Stimulated activated CD8-positive, alpha-beta memory T cell treated with anti-CD3 and anti-CD28 coated beads, Interleukin-7, amount 100 ng/mL, for 4 hours (primary cell): ENCODE results near the gene WWC2.
A peak's percentile ranks its signal among the peaks of the same experiment; 100 is the strongest.

Source experiments
- DNase-seq, 2 donors: peaks; one replicate each; pipeline ENCODE4 v3.0.0-alpha.2; 2020; ENCODE audit warnings: low read depth in 2 of 2

The WWC2 gene

GRCh38 chr4:183098723-183099536 is at the start of gene WWC2:
Gene WWC2 (plus strand): TSS chr4:183099257. CDS start chr4:183099492, 235 bp downstream.
- peak; percentile 5 to 64 for DNase-seq

- DNase-seq: no peak
Observed at GRCh38 chr4:183053681-183054080, 45.4 kb upstream of the WWC2 start.

DNA sequence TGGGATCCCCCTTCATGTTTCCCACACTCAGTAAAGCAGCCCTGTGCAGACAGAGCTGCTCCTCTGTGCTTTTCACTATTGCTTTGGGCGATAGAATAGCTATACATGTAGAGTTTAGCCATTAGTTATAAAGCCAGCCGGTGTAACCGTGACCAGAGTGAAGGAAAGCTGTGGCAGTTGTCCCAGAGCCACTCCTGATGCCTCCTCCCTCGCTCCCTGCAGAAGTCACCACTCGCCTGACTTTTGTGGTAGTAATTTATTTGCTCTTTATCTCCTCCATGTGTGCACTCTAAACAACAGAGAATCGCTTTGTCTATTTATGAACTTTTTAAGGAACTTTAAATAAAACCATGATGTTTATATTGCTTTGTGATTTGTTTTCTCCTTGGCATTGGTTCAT is 41.8 kb upstream of the WWC2 start:
- no peak for DNase-seq

DNA sequence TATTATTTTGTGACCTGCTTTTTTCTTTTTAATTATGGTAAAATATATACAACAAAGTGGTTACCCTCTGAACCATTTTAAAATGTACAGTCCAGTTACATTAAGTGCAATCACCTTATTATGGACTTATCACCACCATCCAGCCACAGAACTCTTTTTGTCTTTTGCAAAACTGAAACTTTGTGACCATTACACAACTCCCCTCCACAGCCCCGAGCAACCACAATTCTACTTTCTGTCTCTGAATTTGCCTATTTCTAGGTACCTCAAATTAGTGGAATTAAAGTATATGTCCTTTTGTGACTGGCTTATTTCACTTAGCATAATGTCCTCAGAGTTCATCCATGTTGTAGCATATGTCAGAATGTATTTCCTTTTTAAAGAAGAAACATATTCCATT is 39.3 kb upstream of the WWC2 start:
- no peak for DNase-seq

DNA sequence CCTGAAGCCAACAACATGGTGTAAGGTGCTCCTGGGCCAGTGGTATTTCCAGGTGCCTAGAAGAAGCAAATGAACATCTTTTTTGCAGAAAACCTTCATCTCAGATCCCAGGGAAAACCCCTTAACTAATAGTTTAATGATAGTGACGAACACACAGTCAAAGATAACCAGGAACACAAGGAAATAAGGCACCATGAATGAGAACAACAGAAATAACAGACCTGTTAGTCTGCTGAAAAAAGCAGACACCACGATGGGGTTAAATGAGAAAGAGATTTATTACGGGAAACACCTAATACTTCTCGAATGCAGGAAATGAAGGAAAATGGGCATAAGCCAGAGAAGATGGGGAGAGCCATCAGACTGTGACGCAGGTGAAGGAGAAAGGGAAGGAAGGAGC is 30.6 kb upstream of the WWC2 start:
- no peak for DNase-seq

DNA sequence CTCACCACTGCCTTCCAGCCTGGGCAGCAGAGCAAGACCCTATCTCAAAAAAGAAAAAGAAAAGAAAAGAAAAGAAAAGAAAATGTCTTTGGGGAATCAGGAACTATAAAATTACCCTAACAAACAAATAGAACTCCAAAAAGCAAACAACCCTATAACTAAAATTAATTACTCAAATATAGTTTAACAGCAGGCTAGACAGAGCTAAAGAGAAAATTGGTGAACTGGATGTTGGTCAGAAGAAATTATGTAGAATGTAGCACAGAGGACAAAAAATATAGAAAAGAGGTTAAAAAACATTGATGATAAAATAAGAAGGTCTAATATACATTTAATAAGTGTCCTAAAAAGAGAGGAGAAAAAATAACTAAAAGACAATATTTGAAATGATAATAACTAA is 27.8 kb upstream of the WWC2 start:
- no peak for DNase-seq

- no peak for DNase-seq
Observed at GRCh38 chr4:183072176-183072575, 26.9 kb upstream of the WWC2 start.

DNA sequence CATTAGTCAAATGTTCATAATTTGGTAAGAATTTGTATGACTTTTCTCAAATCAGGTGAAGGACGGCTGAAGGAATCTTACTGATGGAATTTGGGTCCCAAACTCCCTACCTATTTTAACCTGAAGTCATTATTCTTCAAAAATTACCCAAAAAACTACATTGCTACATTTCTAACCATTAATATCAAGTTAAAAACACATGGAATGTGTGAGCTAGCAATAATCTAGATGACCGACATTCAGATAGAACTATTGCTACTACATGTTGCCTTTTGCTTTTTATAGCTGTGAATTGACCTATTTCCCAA is 25.3 kb upstream of the WWC2 start:
- no peak for DNase-seq

DNA sequence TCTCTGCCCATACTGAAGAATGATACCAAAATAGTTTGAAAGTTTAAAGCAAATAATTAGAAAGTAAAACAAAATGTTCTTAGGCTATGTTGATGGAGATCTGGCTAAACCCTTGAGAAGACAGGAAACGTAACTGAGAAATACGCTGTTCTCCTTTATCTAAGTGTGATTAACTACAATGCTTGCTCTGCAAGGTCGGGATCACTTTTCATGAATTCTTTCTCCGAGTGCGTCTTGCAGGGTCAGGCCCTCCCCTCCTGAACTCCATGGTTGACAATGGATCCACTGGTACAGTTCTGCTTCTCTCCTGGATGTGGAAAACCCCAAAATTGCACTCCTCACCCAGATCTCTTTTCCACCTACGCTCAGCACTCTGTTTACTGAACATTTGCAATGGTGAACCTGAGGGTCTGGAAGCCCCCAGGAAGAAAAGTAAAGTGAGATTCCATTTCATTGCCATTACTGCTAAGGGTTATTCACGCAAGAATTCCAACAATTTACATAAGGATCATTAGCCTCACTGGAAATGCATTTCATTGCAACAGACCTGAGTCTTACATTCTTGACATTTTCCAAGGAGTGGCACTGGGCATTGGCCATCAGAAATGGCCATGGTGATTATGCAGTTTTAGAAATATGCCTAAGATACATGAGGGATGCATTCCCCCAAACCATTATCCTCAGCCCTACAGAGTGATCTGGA is 24.6 kb upstream of the WWC2 start:
- DNase-seq: no peak

- DNase-seq: no peak
Observed at GRCh38 chr4:183078634-183079033, 20.4 kb upstream of the WWC2 start.

DNA sequence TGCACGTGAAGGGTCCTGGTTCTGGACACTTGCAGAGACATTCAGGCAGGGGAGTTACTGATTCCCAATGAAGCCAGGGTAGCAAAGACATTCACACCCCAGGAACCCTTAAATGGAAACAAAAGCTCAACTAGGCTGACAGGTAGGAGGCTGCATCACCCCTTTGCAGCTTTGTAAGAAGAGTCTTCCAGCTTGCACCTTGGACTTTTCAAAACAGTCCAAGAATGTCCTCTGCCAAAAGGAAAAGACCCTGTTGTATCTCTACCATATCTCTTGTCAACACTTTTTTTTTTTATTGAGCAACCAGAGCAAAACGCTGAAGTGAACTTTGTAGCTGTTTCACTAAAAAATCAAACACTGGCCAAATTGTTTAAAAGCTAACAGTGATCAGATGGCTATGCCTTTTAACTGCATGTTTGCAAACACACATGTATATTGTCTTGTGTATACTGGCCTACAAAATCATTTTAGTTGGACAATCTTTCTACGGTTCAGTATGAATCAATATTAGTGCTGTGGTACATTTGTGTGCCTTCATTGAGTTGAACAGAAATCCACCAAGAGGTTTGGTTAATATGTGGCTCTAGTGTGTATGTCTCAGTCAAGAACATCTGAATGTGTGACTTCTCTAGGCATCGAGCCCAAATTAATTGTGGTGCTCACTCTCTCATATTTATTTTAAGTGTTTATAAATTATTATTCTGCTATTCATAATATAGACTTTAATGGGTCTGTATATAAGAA is 18.5 kb upstream of the WWC2 start:
- DNase-seq: no peak

GRCh38 chr4:183081116-183081469 is 18.0 kb upstream of the WWC2 start:
- DNase-seq: no peak

GRCh38 chr4:183082053-183082452 is 17.0 kb upstream of the WWC2 start:
- no peak for DNase-seq

DNA sequence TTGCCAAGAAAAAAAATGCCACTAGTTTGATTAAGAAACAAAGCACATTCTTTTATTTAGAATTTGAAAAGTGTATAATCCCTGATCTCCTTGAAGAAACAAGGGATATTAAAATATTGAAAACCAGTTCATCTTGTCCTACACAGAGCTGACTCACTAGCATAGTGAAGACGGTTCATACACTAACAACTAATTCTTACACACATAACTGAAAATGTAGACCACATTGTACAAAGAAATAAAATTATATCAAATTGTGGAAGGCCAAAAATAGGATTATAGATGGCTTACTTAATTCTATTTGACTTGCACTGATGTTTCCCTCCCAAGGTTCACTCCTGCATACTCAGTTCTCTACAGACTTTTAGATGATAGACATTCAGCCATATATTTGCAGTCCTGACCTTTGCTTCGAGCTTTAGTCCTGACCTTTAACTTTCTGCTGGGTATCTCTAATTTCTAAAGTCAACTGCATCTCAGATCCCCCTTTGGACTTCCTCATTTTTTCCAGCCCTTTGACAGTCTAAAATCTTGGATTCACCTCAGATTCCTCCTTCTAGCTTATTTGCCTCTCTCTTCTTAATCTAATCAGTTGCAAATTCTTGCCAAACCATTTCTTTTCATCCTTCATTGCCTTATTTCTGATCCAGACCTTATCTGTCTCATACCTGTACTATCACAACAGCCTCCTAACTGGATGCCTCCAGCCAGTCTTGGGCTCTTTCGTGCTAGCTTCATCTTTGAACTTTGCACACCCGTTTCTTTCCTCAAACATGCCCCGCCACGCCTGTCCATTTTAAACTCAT is 4.5 kb upstream of the WWC2 start:
- DNase-seq: no peak

DNA sequence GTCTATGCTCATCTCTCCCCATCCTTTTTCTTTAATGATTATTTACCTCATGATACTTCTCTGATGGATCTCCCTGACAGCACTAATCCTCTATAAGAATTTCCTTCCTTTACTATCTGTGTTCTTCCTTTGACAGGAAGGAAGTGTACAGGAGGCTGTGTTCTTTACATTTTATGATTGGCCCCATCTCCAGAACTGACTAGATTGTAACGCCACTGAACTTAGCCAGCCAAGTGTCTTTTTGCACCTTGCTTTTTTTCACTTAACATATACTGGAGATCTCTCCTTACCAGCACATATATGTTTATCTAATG is 3.9 kb upstream of the WWC2 start:
- no peak for DNase-seq

DNA sequence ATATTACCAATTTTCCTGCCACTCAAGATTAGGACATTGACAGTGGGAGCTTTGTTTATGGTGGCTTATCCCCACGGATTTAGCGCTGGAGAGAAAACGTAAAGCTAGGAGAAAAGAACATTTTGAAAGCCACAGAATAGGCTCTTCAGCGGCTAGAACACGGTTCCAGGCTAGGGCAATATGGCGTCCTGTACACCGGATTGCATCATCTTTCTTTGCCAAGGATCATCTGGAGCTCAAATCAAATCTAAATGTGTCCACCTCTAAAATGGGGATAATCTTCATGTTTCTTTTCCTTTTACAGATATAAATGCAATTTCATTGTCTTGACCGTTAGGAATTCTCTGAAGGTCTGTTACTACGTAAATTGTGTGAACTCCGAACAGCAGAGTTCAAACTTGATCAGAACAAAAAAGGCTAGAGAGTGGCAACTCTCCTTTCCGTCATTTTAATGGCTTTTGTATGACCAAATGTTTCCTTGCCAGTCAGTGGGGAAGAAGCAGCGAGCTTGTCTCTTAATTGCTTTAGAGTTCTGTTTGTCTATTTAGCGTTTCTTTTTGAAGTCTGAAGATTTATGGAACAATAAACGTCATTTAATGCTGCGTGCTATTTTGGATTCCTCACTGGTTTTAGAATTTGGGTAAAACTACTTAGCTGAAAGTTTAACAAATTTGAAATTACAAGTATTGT is 2.6 kb upstream of the WWC2 start:
- no peak for DNase-seq

- DNase-seq: no peak
Observed at GRCh38 chr4:183097231-183098018, 1.6 kb upstream of the WWC2 start.

GRCh38 chr4:183098019-183098722 is 886 bp upstream of the WWC2 start:
- peak in 1 of 2 donors; percentile 7 for DNase-seq

- no peak for DNase-seq
Observed at GRCh38 chr4:183099537-183100297, 660 bp downstream of the WWC2 start.

- DNase-seq: no peak
Observed at GRCh38 chr4:183100298-183100599, 1.2 kb downstream of the WWC2 start.
